Measurements from ENCODE around the gene EPN1. TPM values are rescaled to one million over a fixed set of nuclear protein-coding genes. Genes with fewer than 3 reads are reported as not detected.

The EPN1 gene
- total and polyA plus RNA-seq, 2 experiments from 2014 or later, result 47.1 to 223 TPM

DNA sequence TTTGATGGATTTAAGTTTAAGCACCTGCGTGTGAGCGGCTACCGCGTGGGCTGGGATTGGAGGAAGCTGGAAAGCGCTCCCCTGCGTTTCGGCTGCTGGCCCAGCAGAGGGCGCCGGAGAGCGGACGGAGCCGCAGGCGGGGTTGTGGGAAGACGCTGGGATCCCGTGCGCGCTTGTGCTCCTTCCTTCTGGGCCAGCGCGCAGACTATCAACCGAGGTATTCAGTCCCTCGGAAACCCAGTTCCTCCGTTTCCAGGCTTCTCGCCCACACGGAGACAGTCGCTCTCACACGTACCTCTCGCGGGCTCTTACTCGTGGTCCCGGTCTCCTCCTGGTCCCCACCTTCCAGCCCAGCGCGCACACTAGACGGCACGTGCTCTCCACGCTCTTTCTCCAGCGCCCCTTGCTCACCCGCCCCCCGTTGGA, 28.8 kb downstream of the EPN1 start:
- peak; percentile 76 to 81 for TF ChIP-seq CTCF (conservative IDR thresholded peaks at IDR 0.05; ENCODE audit: low read depth in 2 of 2)
- no peak for TF ChIP-seq POLR2AphosphoS5 (IDR thresholded peaks at IDR 0.05; ENCODE audit: low read depth)
- Histone ChIP-seq H3K79me2 (replicated peaks; ENCODE audit: insufficient read depth) (no peaks in the 10 kb centered on the region), H3K27ac (ENCODE audit: low read depth) (no peak overlapping the region), H4K20me1 (replicated peaks; ENCODE audit: insufficient read depth) (no peaks in the 10 kb centered on the region; the same call in 1 of the 2 replicates), H2AFZ (no peak overlapping the region), H3K4me3 (no peak overlapping the region), H3F3A (replicated peaks; ENCODE audit: low read depth) (no peaks in the 10 kb centered on the region; the same call in 1 of the 2 replicates), H3K36me3 (ENCODE audit: insufficient read depth) (no peaks in the 10 kb centered on the region), H3K4me1 (ENCODE audit: insufficient read depth) (peaks cover 6% of the 10 kb centered on the region; the same call in 1 of the 2 replicates), H3K27me3 (ENCODE audit: insufficient read depth) (no peaks in the 10 kb centered on the region; the same call in 1 of the 2 replicates), H3K4me2 (peak overlapping the region; percentile 38; the same call in 1 of the 2 replicates), H3K9me2 (ENCODE audit: insufficient read depth) (no peaks in the 10 kb centered on the region)
- DNase-seq (ENCODE audit: low spot score) (peak; percentile 86), ATAC-seq (peak; percentile 88)
- Mint-ChIP-seq H3K9me3 (peaks cover 69% of the 10 kb centered on the region), H3K4me3 (no peak overlapping the region), H3K36me3 (ENCODE audit: low read depth) (peaks cover 69% of the 10 kb centered on the region), H3K4me1 (no peaks in the 10 kb centered on the region; the same call in 2 of the 3 replicates), H3K27ac (no peak overlapping the region), H3K27me3 (ENCODE audit: insufficient read depth, low read depth, poor library complexity) (peaks cover 18% of the 10 kb centered on the region)

DNA sequence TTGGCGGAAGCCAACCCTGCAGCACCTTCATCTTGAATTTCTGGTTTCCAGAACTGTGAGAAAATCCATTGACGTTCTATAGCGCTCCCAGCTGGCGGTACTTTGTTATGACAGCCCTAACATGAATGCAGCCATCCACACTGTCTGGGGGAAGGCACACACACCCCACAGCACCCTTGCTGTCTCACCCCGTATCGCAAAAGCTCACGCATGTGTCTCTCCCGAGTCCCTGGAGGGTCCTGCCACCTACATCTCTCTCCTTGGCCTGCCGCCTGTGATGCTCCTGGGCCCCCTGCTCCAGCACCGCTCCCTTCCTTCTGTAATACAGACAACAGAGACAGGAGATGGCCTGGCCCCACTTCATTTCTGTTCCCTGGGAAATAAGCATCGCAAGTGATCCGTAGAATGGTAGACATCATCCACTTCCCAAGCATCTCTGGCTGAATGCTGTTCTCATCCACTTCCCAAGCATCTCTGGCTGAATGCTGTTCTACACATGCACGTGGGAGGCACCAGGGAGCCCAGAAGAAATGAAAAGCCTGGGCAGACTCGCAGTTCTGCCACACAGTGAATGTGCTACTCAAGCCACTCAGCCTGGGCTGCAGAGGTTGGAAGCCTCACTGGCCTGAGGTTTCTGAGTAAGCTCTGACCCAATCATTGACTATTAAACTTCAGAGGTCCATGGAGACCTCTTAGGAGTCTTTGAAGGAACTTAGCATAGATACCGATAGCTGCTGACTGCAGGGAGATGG, 29.6 kb downstream of the EPN1 start:
- TF ChIP-seq CTCF (conservative IDR thresholded peaks at IDR 0.05; ENCODE audit: low read depth in 2 of 2), result peak; percentile 43 to 46
- TF ChIP-seq, protein P1, sequence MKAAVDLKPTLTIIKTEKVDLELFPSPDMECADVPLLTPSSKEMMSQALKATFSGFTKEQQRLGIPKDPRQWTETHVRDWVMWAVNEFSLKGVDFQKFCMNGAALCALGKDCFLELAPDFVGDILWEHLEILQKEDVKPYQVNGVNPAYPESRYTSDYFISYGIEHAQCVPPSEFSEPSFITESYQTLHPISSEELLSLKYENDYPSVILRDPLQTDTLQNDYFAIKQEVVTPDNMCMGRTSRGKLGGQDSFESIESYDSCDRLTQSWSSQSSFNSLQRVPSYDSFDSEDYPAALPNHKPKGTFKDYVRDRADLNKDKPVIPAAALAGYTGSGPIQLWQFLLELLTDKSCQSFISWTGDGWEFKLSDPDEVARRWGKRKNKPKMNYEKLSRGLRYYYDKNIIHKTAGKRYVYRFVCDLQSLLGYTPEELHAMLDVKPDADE (IDR thresholded peaks at IDR 0.05), result no peak
- H3K4me3 Mint-ChIP-seq, result no peak overlapping the region; the same call in 2 of the 3 replicates
- no peaks in the 10 kb centered on the region; the same call in 2 of the 3 replicates for H3K4me1 Mint-ChIP-seq
- Histone ChIP-seq H4K20me1 (replicated peaks; ENCODE audit: insufficient read depth) (no peaks in the 10 kb centered on the region; the same call in 1 of the 2 replicates), H3K9me2 (ENCODE audit: insufficient read depth) (no peaks in the 10 kb centered on the region), H3K4me3 (no peak overlapping the region), H3K27me3 (ENCODE audit: insufficient read depth) (no peaks in the 10 kb centered on the region; the same call in 1 of the 2 replicates), H3K4me1 (ENCODE audit: insufficient read depth) (peaks cover 6% of the 10 kb centered on the region; the same call in 1 of the 2 replicates), H3K4me2 (0 out of 2 replicates have a peak overlapping the region, but pooled peaks have one; percentile 38), H3K36me3 (ENCODE audit: insufficient read depth) (no peaks in the 10 kb centered on the region), H3K79me2 (replicated peaks; ENCODE audit: insufficient read depth) (no peaks in the 10 kb centered on the region), H3F3A (replicated peaks; ENCODE audit: low read depth) (no peaks in the 10 kb centered on the region; the same call in 1 of the 2 replicates), H3K27ac (ENCODE audit: low read depth) (no peak overlapping the region), H2AFZ (no peak overlapping the region)
- no peak overlapping the region for H3K27ac Mint-ChIP-seq
- peaks cover 18% of the 10 kb centered on the region for H3K27me3 Mint-ChIP-seq (ENCODE audit: insufficient read depth, low read depth, poor library complexity)
- DNase-seq (ENCODE audit: low spot score) (peak; percentile 56), ATAC-seq (peak; percentile 17; the same call in 1 of the 3 replicates)
- H3K9me3 Mint-ChIP-seq, result peaks cover 78% of the 10 kb centered on the region
- peaks cover 63% of the 10 kb centered on the region for H3K36me3 Mint-ChIP-seq (ENCODE audit: low read depth)

All from GM23338 (cell line).